Mononuclear cell (primary cell): ENCODE results near the gene TMEM135. TPM values are rescaled to one million over a fixed set of nuclear protein-coding genes. Genes with fewer than 3 reads are reported as not detected.
"Not testable (repeated sequence)": the region's sequence is repeated elsewhere in the genome, so short reads cannot be mapped to it uniquely, and the experiment has no call there.

ENCODE experiments used
- H3K27me3 ChIP-seq: 2 replicates; pipeline ENCODE4 v1.6.0; 2011; ENCODE audit warnings: low read length, control low read depth; ENCODE audit not compliant: insufficient read depth
- H3K4me1 ChIP-seq: 2 replicates; pipeline ENCODE4 v1.5.1; 2011; ENCODE audit warnings: mild to moderate bottlenecking, low read length, control low read depth; ENCODE audit not compliant: insufficient read depth
- H3K4me3 ChIP-seq: 2 replicates; pipeline ENCODE4 v1.5.1; 2011; ENCODE audit warnings: mild to moderate bottlenecking, low read length, moderate library complexity
- H3K9me3 ChIP-seq: 2 replicates; pipeline ENCODE4 v1.5.1; 2011; ENCODE audit warnings: low read depth, mild to moderate bottlenecking, control low read depth, low read length
- total RNA-seq: library from RNA; depleted of rRNA; stranded (reverse); fragments of >200 nt; gene quantifications from one replicate; pipeline ENCODE4 v1.2.3, GENCODE V29; 2012

The TMEM135 gene
- total RNA-seq, 1 donor: 10.6 TPM

GRCh38 chr11:87083029-87083428 is 45.3 kb downstream of the TMEM135 start:
- H3K4me3 ChIP-seq: no peak overlapping the region
- no peaks in the 10 kb centered on the region for H3K9me3 ChIP-seq
- H3K27me3 ChIP-seq: no peaks in the 10 kb centered on the region
- no peaks in the 10 kb centered on the region for H3K4me1 ChIP-seq

DNA sequence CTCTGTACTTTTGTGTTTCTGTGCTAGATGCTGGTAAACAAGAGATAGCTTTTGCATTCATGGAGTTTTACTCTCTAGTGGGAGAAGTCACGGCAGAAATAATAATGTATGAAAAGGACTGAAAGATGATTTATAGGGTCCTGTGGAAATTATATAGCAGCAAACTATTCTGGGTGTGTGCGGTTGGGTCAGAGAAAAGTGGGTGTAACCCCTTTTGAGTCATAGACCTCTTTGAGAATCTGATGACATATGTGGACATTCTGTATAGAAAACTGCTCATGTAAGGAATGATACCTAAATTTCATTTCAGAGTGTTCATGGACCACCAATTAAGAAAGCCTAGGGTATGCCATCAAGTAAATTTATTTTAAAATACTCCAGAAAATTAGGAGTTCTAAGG is 54.4 kb downstream of the TMEM135 start:
- no peaks in the 10 kb centered on the region for H3K4me1 ChIP-seq
- no peaks in the 10 kb centered on the region for H3K27me3 ChIP-seq
- no peak overlapping the region for H3K4me3 ChIP-seq
- peaks cover 12% of the 10 kb centered on the region for H3K9me3 ChIP-seq

DNA sequence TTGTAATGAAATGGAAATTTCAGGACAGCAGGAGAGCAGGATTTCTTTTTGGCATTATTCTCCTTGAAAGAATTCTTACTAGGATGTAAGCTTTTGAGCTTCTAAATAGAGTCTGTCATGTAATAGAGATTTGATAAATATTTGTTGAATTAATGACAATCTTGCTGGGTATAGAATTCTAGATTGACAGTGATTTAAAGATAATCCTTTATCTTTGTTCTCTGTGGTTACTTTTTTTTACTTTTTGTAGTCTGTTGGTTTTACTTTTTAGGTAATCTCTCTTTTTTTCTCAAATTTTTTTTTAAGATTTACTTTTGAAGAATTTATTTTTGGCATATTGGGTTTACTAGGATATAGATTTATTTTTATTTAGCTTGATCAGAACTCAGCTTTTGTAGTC is 54.8 kb downstream of the TMEM135 start:
- Histone ChIP-seq H3K4me1 (no peaks in the 10 kb centered on the region), H3K27me3 (no peaks in the 10 kb centered on the region), H3K9me3 (peaks cover 12% of the 10 kb centered on the region), H3K4me3 (no peak overlapping the region)

- H3K4me1 ChIP-seq: no peaks in the 10 kb centered on the region
- peaks cover 6% of the 10 kb centered on the region for H3K9me3 ChIP-seq
- no peaks in the 10 kb centered on the region for H3K27me3 ChIP-seq
- H3K4me3 ChIP-seq: no peak overlapping the region
Measured at GRCh38 chr11:87097582-87097981, 59.8 kb downstream of the TMEM135 start.

GRCh38 chr11:87101956-87102580 is 64.3 kb downstream of the TMEM135 start:
- H3K4me1 ChIP-seq: no peaks in the 10 kb centered on the region

GRCh38 chr11:87105826-87106225 is 68.1 kb downstream of the TMEM135 start:
- H3K27me3 ChIP-seq, H3K4me3 ChIP-seq, H3K4me1 ChIP-seq, H3K9me3 ChIP-seq: not testable (repeated sequence)

More at GRCh38 chr11:87101956-87102580, 64.3 kb downstream of the TMEM135 start:
- no peak overlapping the region for H3K4me3 ChIP-seq
- H3K9me3 ChIP-seq: no peaks in the 10 kb centered on the region
- H3K27me3 ChIP-seq: no peaks in the 10 kb centered on the region

GRCh38 chr11:87107379-87107778 is 69.6 kb downstream of the TMEM135 start:
- H3K4me3 ChIP-seq, H3K9me3 ChIP-seq, H3K27me3 ChIP-seq, H3K4me1 ChIP-seq: not testable (repeated sequence)

GRCh38 chr11:87110443-87111131 is 72.9 kb downstream of the TMEM135 start:
- Histone ChIP-seq H3K9me3 (no peaks in the 10 kb centered on the region), H3K4me1 (no peaks in the 10 kb centered on the region), H3K4me3 (no peak overlapping the region), H3K27me3 (no peaks in the 10 kb centered on the region)

DNA sequence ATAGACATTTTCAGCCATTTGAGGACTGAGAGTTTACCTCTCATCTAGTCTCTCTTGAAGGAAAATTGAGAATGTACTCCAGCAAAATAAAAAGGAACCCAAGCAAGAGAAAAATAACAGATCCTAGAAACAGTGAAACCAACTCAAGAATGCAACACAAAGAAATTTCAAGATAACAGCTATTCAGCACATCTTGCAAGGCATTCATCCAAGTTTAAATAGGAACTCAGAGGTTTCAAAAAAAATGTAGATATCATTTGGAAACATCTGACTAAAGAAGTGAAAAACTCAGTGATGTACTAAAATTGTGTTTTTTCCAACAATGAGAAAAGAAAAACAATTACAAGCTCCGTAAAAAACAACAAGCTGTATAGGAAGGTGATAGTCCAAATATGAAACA is 76.4 kb downstream of the TMEM135 start:
- Histone ChIP-seq H3K4me1 (no peaks in the 10 kb centered on the region), H3K4me3 (no peak overlapping the region), H3K9me3 (no peaks in the 10 kb centered on the region), H3K27me3 (no peaks in the 10 kb centered on the region)

GRCh38 chr11:87116185-87116584 is 78.5 kb downstream of the TMEM135 start:
- H3K27me3 ChIP-seq: no peaks in the 10 kb centered on the region
- no peaks in the 10 kb centered on the region for H3K4me1 ChIP-seq
- no peak overlapping the region for H3K4me3 ChIP-seq
- H3K9me3 ChIP-seq: no peaks in the 10 kb centered on the region

DNA sequence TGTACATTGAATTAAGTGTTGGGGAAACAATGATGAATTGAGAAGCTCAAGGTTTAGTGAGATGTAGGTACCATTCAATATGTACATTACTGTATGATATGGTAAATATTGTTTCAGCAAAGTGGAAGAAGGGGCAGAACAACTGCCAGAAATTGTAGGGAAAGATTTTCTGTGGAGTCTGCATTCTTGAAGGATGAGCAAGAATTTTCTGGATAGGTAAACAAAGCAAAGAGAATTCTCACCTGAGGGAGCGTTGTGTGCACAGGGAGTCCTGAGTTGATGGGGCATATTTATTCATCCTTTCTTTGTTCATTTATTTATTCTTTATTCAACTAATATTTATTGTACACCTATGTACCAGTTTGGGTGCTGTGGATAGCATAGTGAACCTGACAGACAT is 83.2 kb downstream of the TMEM135 start:
- Histone ChIP-seq H3K9me3 (no peaks in the 10 kb centered on the region), H3K27me3 (no peaks in the 10 kb centered on the region), H3K4me3 (no peak overlapping the region), H3K4me1 (no peaks in the 10 kb centered on the region)

DNA sequence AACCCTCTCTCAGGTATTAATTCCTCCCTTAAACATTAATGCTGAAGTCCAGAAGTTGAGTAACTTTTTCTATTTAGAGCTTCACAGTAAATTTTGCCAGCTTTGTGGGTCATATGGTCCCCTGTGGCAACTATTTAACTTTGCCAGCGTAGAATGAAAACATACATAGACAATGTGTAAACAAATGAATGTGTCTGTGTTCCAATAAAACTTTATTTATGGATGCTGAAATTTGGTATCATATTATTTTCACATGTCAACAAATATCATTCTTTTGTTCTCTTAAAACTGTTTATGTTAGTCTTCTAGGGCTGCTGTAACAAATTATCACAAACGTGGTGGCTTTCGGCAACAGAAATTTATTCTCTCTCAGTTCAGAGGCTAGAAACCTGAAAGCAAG is 85.1 kb downstream of the TMEM135 start:
- Histone ChIP-seq H3K27me3 (no peaks in the 10 kb centered on the region), H3K4me3 (no peak overlapping the region), H3K9me3 (no peaks in the 10 kb centered on the region), H3K4me1 (no peaks in the 10 kb centered on the region)

DNA sequence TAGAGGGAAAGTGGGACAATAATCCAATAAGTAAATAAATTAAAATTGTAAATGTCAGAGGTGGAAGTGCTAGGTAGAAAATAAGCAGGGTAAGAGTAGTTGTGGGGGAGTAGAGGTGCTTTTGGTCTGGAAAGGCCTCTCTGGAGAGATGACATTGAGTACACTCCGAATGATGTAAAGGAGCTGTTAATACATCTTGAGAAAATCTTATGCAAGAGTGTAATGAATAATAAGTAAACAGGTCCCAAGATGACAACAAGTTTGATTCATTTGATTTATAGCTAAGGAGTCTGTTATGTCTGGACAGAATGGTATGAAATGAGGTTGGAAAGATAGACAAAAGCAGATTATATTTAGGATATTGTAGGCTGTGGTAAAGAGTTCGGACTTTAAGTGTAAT is 87.5 kb downstream of the TMEM135 start:
- Histone ChIP-seq H3K9me3 (no peaks in the 10 kb centered on the region), H3K27me3 (no peaks in the 10 kb centered on the region), H3K4me1 (no peaks in the 10 kb centered on the region), H3K4me3 (no peak overlapping the region)

DNA sequence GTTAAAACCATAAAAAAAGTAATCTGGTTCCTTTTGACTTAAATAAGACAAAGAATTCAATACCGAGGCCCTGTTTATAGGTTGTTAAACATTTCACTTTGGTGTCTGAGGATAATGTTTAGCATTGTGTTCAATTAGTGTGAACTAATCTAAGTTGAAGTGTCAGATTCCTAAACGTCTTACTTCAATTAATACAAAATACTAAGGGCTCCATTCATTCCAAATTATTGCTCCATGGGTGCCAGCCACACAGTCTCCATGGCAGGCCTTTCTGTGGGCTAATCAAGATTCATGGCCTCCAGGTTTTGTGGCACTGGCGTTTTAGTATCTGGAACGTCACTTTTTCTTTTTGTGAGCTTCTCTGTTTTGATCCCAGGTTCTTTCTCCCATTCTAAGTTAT is 89.4 kb downstream of the TMEM135 start:
- Histone ChIP-seq H3K9me3 (no peaks in the 10 kb centered on the region), H3K4me1 (no peaks in the 10 kb centered on the region), H3K4me3 (no peak overlapping the region), H3K27me3 (no peaks in the 10 kb centered on the region)

GRCh38 chr11:87128372-87128771 is 90.6 kb downstream of the TMEM135 start:
- Histone ChIP-seq H3K4me1 (no peaks in the 10 kb centered on the region), H3K27me3 (no peaks in the 10 kb centered on the region), H3K4me3 (no peak overlapping the region), H3K9me3 (no peaks in the 10 kb centered on the region)

GRCh38 chr11:87134524-87135106 is 96.9 kb downstream of the TMEM135 start:
- Histone ChIP-seq H3K27me3 (no peaks in the 10 kb centered on the region), H3K4me1 (no peaks in the 10 kb centered on the region), H3K9me3 (peaks cover 5% of the 10 kb centered on the region)

More at GRCh38 chr11:87134524-87135106, 96.9 kb downstream of the TMEM135 start:
- no peak overlapping the region for H3K4me3 ChIP-seq
